Fibroblast of peridontal ligament (primary cell): Measurements from ENCODE around the gene CACNA1D.
"Not testable (repeated sequence)": the region's sequence is repeated elsewhere in the genome, so short reads cannot be mapped to it uniquely, and the experiment has no call there.

ENCODE experiments used
- DNase-seq: peaks from one replicate; pipeline ENCODE4 v3.0.0-alpha.2; 2010; ENCODE audit errors: extremely low read depth

The CACNA1D gene

DNA sequence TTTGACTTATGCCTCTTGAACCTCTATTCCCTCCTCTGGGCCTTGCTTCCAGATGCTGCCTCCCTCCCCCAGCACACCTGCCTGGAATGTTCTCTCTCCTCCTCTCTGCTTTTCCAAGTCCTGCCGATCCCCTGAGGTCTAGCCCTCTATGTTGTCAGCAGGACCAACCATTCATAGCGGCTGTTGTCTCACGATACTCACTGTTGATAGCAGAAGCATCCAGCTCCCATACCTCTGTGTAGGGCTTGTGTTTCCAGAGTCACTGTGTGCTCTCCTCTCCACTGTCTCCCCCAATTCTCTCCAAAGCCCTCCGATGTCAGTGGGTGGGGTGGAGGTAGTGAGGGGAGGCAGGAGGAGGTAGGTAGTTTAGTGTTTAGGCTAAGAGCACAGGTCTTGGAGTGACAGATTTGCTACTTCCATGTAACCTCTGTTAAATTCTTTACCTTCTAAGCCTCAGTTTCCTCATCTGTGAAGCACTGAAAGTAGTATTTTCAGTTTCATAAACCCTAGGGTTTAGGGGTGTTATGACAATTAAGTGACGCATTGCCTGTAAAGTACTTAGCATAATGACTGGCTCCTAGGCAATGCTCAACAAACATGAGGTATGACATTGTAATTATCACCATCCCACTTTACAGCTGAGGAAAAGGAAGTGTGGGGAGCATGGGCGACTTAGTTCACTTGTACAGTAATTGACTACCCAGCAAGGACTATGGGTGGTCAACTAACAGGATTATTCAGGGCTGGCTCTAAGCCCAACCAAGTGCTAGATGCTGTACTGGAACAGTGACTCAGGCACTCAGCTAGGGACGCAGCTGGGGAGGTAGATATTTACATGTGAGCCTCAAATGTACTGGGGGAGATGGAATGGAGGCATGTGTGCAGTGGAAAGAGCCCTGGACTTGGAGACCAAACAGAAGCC lies 122.8 kb downstream of the CACNA1D start:
- DNase-seq, result no peak

GRCh38 chr3:53617893-53618523 lies 123.6 kb downstream of the CACNA1D start:
- no peak for DNase-seq

DNA sequence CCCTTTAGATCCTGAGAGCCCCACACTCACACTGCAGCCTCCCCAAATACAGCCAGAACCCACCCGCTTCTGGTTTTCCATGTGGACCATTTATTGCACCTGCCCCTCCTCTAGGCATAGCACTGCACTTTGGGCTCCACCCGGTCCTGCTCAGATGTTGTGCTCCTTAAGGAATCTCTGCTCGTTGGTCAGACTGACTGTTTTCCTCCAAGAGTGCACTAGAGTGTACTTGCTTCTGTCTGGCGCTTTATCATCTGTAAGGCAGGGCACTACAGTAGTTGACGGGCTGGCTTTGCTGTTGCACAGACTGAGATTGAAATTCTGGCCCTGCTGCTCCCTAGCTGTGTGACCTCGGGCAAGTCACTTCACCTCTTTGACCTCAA lies 124.1 kb downstream of the CACNA1D start:
- no peak for DNase-seq

- no peak for DNase-seq
Observed at GRCh38 chr3:53618936-53619335, 124.5 kb downstream of the CACNA1D start.

- no peak for DNase-seq
Observed at GRCh38 chr3:53624061-53624857, 129.8 kb downstream of the CACNA1D start.

DNA sequence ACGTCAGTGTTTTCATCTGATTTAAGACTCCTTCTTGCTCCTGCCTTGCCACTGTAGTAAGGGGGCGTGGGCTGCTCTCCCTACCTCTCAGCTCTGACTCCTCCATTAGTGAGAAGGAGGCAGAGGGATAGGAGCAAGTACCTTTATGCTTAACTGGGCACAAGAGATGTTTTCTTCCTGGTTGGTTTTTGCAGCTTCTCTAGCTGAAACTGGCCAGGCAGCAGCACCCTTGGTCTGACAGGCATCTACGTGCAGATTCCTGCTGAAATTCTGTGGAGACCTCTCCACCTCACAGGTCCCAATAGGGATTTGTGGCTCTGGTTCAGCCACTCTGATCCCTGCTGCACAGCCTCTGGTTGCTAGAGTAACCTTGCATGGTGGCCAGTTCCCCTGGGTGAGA lies 132.5 kb downstream of the CACNA1D start:
- DNase-seq, result no peak

DNA sequence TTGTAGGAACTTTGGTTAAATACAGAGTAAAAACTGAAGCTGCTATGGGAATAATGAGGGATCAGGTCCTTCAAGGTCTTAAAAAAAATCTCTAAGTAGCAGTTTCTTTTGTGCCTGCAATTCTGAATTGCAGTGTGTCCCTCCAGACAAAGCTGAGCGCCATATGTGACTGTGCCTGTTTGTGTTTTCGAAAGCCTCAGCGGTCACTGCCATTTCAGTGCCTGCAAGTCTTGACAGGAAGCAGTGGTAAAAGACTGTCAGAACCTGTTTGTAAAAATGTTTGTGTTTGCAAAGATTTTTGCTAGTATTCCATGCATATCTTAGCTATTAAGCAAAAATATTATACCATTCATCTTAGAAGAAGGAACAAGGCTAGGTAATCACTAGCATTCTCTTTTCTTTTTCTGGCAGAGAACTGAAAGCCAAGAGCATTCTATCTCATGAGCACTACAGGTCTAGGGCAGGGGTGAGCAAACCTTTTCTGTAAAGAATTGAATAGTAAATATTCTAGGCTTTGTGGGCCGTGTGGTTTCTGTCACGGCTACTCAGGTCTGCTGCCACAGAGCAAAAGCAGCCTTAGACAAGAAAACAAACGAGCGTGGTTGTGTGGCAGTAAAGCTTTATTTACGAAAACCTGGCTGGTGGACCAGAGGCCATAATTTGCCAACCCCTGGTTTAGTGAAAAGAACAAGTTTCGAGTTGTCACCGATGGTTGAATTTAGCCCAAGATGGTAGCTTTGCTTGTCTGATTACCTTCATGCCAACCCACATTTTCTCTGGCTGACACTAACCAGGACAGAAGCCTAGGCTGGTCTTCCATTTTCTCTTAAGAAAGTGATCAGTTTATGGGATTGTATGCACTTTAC lies 134.4 kb downstream of the CACNA1D start:
- DNase-seq, result no peak

- no peak for DNase-seq
Observed at GRCh38 chr3:53629402-53629723, 135.0 kb downstream of the CACNA1D start.

GRCh38 chr3:53630547-53630946 lies 136.1 kb downstream of the CACNA1D start:
- no peak for DNase-seq

DNA sequence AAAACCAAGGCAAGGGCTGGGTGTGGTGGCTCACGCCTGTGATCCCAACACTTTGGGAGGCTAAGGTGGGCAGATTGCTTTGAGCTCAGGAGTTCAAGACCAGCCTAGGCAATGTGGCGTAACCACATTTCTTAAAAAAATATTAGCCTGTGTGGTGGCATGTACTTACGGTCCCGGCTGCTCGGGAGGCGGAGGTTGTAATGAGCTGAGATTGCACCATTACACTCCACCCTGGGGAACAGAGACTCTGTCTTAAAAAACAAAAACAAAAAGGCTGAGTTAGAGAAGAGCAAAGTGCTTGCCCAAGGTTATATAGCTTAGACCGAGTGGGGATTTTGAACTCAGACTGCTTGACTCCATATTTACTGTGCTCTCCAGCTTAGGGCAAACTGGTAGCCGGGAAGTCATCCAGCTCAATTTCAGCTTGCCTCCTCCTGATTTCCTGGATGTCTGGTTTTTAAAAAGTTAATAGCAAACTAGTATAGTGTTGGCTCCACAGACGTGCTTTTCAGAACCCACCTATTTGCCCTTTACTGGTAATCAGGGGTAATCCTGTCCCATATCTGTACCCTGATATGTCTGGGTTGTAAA lies 138.9 kb downstream of the CACNA1D start:
- no peak for DNase-seq

DNA sequence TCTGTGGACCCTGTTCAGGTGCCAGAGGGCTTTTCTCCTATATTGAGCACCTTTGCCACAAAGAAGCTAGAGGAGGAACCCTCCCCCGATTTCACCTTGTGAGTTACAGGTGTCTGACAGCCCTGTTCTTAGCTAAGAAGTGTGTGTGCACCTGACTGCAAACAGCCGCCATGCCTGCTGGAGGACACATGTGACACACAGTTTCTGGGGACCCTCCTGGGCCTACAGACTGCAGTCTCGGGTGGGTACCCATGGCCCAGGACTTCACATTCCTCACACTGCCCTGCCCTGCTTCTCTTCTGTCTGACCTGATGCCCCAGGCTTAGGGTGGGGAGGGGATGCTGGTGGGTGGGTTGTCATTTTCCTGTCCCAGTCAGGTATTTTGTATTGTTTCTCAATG lies 140.6 kb downstream of the CACNA1D start:
- no peak for DNase-seq

DNA sequence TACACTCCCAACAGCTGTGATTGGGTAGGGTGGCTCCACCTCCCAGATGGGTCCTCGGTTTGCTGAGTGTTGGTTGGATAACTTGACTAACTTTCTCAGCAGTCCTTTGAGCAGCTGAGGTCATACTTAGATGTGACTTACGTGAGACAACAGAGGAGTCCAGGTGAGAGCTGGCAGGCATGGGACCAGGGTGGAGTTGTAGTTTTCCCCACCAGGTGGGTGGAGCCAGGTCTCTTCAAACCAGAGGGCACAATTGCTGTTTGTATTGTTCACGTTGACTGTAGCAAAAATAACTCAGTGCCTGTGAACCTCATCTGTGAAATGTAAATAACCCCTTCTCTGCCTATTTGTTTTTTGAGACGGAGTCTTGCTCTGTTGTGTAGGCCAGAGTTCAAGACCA lies 144.4 kb downstream of the CACNA1D start:
- not testable (repeated sequence) for DNase-seq

- no peak for DNase-seq
Observed at GRCh38 chr3:53641397-53641796, 147.0 kb downstream of the CACNA1D start.

DNA sequence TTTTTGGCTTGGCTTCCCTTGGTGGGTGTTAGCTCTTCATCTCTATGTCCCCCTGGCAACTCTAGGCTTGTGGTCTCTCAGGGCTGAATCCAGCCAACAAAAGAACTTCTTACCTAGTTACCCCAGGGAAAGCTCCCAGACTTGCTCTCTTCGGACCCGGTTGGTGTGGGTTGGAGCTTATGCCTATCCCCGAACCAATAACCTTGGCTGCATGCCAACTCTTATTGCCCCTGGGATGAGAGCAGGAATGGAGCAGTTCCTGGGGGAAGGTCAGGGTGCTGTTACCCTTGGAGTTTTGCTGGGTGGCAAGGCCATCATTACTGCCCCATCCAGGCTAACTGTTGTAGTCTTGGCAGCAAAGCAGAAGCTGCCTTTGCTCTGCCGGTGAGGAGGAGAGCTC lies 147.8 kb downstream of the CACNA1D start:
- no peak for DNase-seq

GRCh38 chr3:53643757-53644156 lies 149.3 kb downstream of the CACNA1D start:
- DNase-seq, result no peak

- DNase-seq, result no peak
Observed at GRCh38 chr3:53645754-53646153, 151.3 kb downstream of the CACNA1D start.

- DNase-seq, result no peak
Observed at GRCh38 chr3:53646723-53647122, 152.3 kb downstream of the CACNA1D start.

- DNase-seq, result no peak
Observed at GRCh38 chr3:53649816-53650215, 155.4 kb downstream of the CACNA1D start.

DNA sequence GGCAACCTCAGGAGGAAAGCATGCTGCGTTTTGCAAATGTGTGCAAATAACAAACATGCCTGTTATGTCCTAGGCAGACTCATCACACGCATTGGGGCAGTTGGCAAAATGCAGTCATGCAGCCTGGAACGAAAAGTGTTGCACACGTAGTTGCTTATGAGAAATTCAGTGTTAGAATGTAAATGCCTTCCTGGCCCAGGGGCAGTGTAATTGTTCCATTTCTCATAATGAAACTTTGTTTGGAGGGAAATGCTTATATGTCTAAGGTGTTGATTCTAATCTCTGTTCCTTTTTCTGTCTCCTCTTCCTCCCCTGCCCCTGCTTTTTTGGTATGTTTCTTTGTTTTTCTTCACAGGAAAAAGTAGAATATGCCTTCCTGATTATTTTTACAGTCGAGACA lies 156.0 kb downstream of the CACNA1D start:
- no peak for DNase-seq

- DNase-seq, result no peak
Observed at GRCh38 chr3:53650928-53651661, 156.7 kb downstream of the CACNA1D start.

DNA sequence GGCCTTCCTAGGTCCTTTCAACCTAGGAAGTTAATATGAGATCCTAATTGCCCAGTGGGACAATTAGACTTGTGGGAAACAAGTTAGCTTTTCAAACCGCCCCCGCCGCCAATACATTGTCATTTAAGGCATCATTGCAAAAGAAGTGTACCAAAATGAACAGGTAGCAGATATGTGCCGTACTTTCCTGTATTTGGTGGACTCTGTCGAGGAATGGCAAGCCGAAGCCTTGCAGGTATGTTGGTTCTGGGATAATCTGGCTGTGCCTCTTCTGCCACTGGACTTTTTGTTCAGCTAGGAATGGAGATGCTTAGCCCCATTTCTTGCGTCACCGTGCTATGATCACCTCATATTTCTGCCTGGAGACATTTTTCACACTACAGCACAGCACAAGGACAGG lies 157.5 kb downstream of the CACNA1D start:
- DNase-seq, result no peak
